HG03025 (cell line): Measurements from ENCODE around the gene RERE.
"Not testable (repeated sequence)": the region's sequence is repeated elsewhere in the genome, so short reads cannot be mapped to it uniquely, and the experiment has no call there.

Experiments
- ATAC-seq: cut with Tn5 transposase; IDR thresholded peaks from one replicate; pipeline ENCODE4 v1.9.1; 2021; ENCODE audit warnings: mild to moderate bottlenecking, moderate library complexity; ENCODE audit not compliant: unreplicated experiment, low FRiP score

Gene RERE

GRCh38 chr1:8381618-8382017 is 435.8 kb downstream of the RERE start:
- no peak for ATAC-seq

- ATAC-seq, result not testable (repeated sequence)
These were observed 437.1 kb downstream of the RERE start for GRCh38 chr1:8380310-8380709.

- ATAC-seq, result no peak
These were observed 437.8 kb downstream of the RERE start for GRCh38 chr1:8379513-8380186.

GRCh38 chr1:8378981-8379470 is 438.4 kb downstream of the RERE start:
- ATAC-seq, result no peak

GRCh38 chr1:8378178-8378577 is 439.3 kb downstream of the RERE start:
- ATAC-seq, result no peak

- ATAC-seq, result no peak
These were observed 440.0 kb downstream of the RERE start for GRCh38 chr1:8377271-8377981.

- no peak for ATAC-seq
These were observed 441.0 kb downstream of the RERE start for GRCh38 chr1:8376358-8376840.

- ATAC-seq, result no peak
These were observed 442.6 kb downstream of the RERE start for GRCh38 chr1:8374812-8375211.

- ATAC-seq, result no peak
These were observed 443.1 kb downstream of the RERE start for GRCh38 chr1:8374356-8374755.

GRCh38 chr1:8373581-8374241 is 443.7 kb downstream of the RERE start:
- ATAC-seq, result no peak

GRCh38 chr1:8373125-8373524 is 444.3 kb downstream of the RERE start:
- ATAC-seq, result no peak

- ATAC-seq, result no peak
These were observed 446.0 kb downstream of the RERE start for GRCh38 chr1:8371372-8371991.

- ATAC-seq, result no peak
These were observed 446.5 kb downstream of the RERE start for GRCh38 chr1:8370905-8371315.

GRCh38 chr1:8370046-8370881 is 447.2 kb downstream of the RERE start:
- no peak for ATAC-seq

- no peak for ATAC-seq
These were observed 448.3 kb downstream of the RERE start for GRCh38 chr1:8368956-8369639.

- no peak for ATAC-seq
These were observed 449.8 kb downstream of the RERE start for GRCh38 chr1:8367571-8368194.

- ATAC-seq, result no peak
These were observed 451.6 kb downstream of the RERE start for GRCh38 chr1:8365661-8366362.
